Stomach smooth muscle (tissue), 2 donors: Measurements from ENCODE around the gene CHAD.

ENCODE experiments used
- H3K27ac ChIP-seq: one replicate; pipeline ENCODE4 v1.7.0; 2013; ENCODE audit warnings: mild to moderate bottlenecking, low read length, inconsistent platforms
- H3K27me3 ChIP-seq, 2 donors: one replicate each; pipeline ENCODE4 v1.7.0; 2013; ENCODE audit warnings: low read length in 2 of 2; ENCODE audit not compliant: insufficient read depth in 2 of 2, control insufficient read depth in 1 of 2
- H3K36me3 ChIP-seq, 2 donors: one replicate each; pipeline ENCODE4 v1.7.0; 2013; ENCODE audit warnings: low read length in 2 of 2; ENCODE audit not compliant: control insufficient read depth in 2 of 2, insufficient read depth in 2 of 2
- H3K4me1 ChIP-seq: one replicate; pipeline ENCODE4 v1.7.0; 2013; ENCODE audit warnings: low read length; ENCODE audit not compliant: control insufficient read depth, insufficient read depth
- H3K4me3 ChIP-seq, 2 donors: one replicate each; pipeline ENCODE4 v1.7.0; 2013; ENCODE audit warnings: low read length in 2 of 2
- H3K9ac ChIP-seq, 2 donors: one replicate each; pipeline ENCODE4 v1.7.0; 2013; ENCODE audit warnings: low read length in 2 of 2, mild to moderate bottlenecking in 1 of 2
- H3K9me3 ChIP-seq, 2 donors: one replicate each; pipeline ENCODE4 v1.7.0; 2013; ENCODE audit warnings: low read length in 2 of 2; ENCODE audit not compliant: control insufficient read depth in 2 of 2
- donor health status: healthy.
- donor health status: Pancreatic carcinoma.

The CHAD gene

GRCh38 chr17:50465171-50465570 lies 3.5 kb downstream of the CHAD start:
- Histone ChIP-seq H3K4me1 (peaks cover 14% of the 10 kb centered on the region), H3K27me3 (peaks cover 19 to 28% of the 10 kb centered on the region in 2 donors), H3K4me3 (no peak overlapping the region), H3K9me3 (no peaks in the 10 kb centered on the region), H3K36me3 (no peaks in the 10 kb centered on the region), H3K27ac (no peak overlapping the region), H3K9ac (no peak overlapping the region)

GRCh38 chr17:50464736-50465135 lies 3.9 kb downstream of the CHAD start:
- H3K9me3 ChIP-seq: no peaks in the 10 kb centered on the region
- no peak overlapping the region for H3K27ac ChIP-seq
- no peaks in the 10 kb centered on the region for H3K36me3 ChIP-seq
- H3K27me3 ChIP-seq: peaks cover 19 to 26% of the 10 kb centered on the region in 2 donors
- peaks cover 14% of the 10 kb centered on the region for H3K4me1 ChIP-seq
- no peak overlapping the region for H3K9ac ChIP-seq
- no peak overlapping the region for H3K4me3 ChIP-seq

GRCh38 chr17:50464121-50464520 lies 4.6 kb downstream of the CHAD start:
- H3K4me1 ChIP-seq: peaks cover 11% of the 10 kb centered on the region
- H3K27ac ChIP-seq: no peak overlapping the region
- H3K9ac ChIP-seq: no peak overlapping the region
- H3K9me3 ChIP-seq: no peaks in the 10 kb centered on the region
- peaks cover 17 to 20% of the 10 kb centered on the region in 2 donors for H3K27me3 ChIP-seq
- no peaks in the 10 kb centered on the region for H3K36me3 ChIP-seq
- H3K4me3 ChIP-seq: no peak overlapping the region

GRCh38 chr17:50462446-50462845 lies 6.2 kb downstream of the CHAD start:
- Histone ChIP-seq H3K27me3 (peaks cover 3 to 4% of the 10 kb centered on the region in 2 donors), H3K36me3 (no peaks in the 10 kb centered on the region)

GRCh38 chr17:50461550-50462132 lies 7.0 kb downstream of the CHAD start:
- H3K4me1 ChIP-seq: no peaks in the 10 kb centered on the region
- no peak overlapping the region for H3K9ac ChIP-seq
- no peak overlapping the region for H3K27ac ChIP-seq
- H3K36me3 ChIP-seq: no peaks in the 10 kb centered on the region
- peaks cover 0 to 3% of the 10 kb centered on the region in 2 donors for H3K27me3 ChIP-seq
- H3K4me3 ChIP-seq: no peak overlapping the region
- H3K9me3 ChIP-seq: no peaks in the 10 kb centered on the region

More at GRCh38 chr17:50462446-50462845, 6.2 kb downstream of the CHAD start:
- Histone ChIP-seq H3K9ac (no peak overlapping the region), H3K27ac (no peak overlapping the region), H3K9me3 (no peaks in the 10 kb centered on the region), H3K4me1 (no peaks in the 10 kb centered on the region), H3K4me3 (no peak overlapping the region)

GRCh38 chr17:50460831-50461526 lies 7.7 kb downstream of the CHAD start:
- Histone ChIP-seq H3K9me3 (no peaks in the 10 kb centered on the region), H3K9ac (no peak overlapping the region), H3K27me3 (peaks cover 0 to 3% of the 10 kb centered on the region in 2 donors), H3K36me3 (no peaks in the 10 kb centered on the region), H3K4me1 (no peaks in the 10 kb centered on the region), H3K27ac (no peak overlapping the region), H3K4me3 (no peak overlapping the region)

GRCh38 chr17:50459756-50460155 lies 8.9 kb downstream of the CHAD start:
- no peak overlapping the region for H3K27ac ChIP-seq
- H3K4me1 ChIP-seq: no peaks in the 10 kb centered on the region
- H3K27me3 ChIP-seq: no peaks in the 10 kb centered on the region
- no peaks in the 10 kb centered on the region for H3K9me3 ChIP-seq
- no peak overlapping the region for H3K4me3 ChIP-seq
- H3K9ac ChIP-seq: no peak overlapping the region
- H3K36me3 ChIP-seq: peaks cover 0 to 3% of the 10 kb centered on the region in 2 donors

- no peaks in the 10 kb centered on the region for H3K27me3 ChIP-seq
- no peak overlapping the region for H3K4me3 ChIP-seq
- H3K9ac ChIP-seq: no peak overlapping the region
- no peak overlapping the region for H3K27ac ChIP-seq
- H3K36me3 ChIP-seq: peaks cover 0 to 3% of the 10 kb centered on the region in 2 donors
- no peaks in the 10 kb centered on the region for H3K9me3 ChIP-seq
- H3K4me1 ChIP-seq: no peaks in the 10 kb centered on the region
Measured at GRCh38 chr17:50458701-50459676, 9.7 kb downstream of the CHAD start.

- Histone ChIP-seq H3K9ac (no peak overlapping the region), H3K9me3 (no peaks in the 10 kb centered on the region), H3K27me3 (no peaks in the 10 kb centered on the region), H3K4me3 (no peak overlapping the region), H3K27ac (no peak overlapping the region), H3K4me1 (no peaks in the 10 kb centered on the region), H3K36me3 (peaks cover 0 to 3% of the 10 kb centered on the region in 2 donors)
Measured at GRCh38 chr17:50458270-50458669, 10.4 kb downstream of the CHAD start.

GRCh38 chr17:50457621-50458020 lies 11.1 kb downstream of the CHAD start:
- Histone ChIP-seq H3K9ac (no peak overlapping the region), H3K4me1 (no peaks in the 10 kb centered on the region), H3K36me3 (peaks cover 0 to 3% of the 10 kb centered on the region in 2 donors), H3K27ac (no peak overlapping the region), H3K4me3 (no peak overlapping the region), H3K9me3 (no peaks in the 10 kb centered on the region), H3K27me3 (no peaks in the 10 kb centered on the region)
